RKO (cell line): ENCODE data around the gene NPTXR.
A peak's percentile ranks its signal among the peaks of the same experiment; 100 is the strongest.
"Not testable (repeated sequence)": the region's sequence is repeated elsewhere in the genome, so short reads cannot be mapped to it uniquely, and the experiment has no call there.

Source experiments
- DNase-seq: peaks from one replicate; pipeline ENCODE4 v3.0.0-alpha.2; 2016; ENCODE audit warnings: low spot score

The NPTXR gene

GRCh38 chr22:38868886-38869381 is 25.1 kb upstream of the NPTXR start:
- peak; percentile 67 for DNase-seq

GRCh38 chr22:38868286-38868721 is 24.5 kb upstream of the NPTXR start:
- no peak for DNase-seq

- no peak for DNase-seq
Observed at GRCh38 chr22:38867471-38868285, 23.9 kb upstream of the NPTXR start.

GRCh38 chr22:38867124-38867455 is 23.3 kb upstream of the NPTXR start:
- no peak for DNase-seq

- no peak for DNase-seq
Observed at GRCh38 chr22:38866399-38867123, 22.7 kb upstream of the NPTXR start.

GRCh38 chr22:38866024-38866398 is 22.2 kb upstream of the NPTXR start:
- no peak for DNase-seq

- DNase-seq: no peak
Observed at GRCh38 chr22:38865201-38866023, 21.6 kb upstream of the NPTXR start.

- no peak for DNase-seq
Observed at GRCh38 chr22:38864361-38865191, 20.7 kb upstream of the NPTXR start.

- no peak for DNase-seq
Observed at GRCh38 chr22:38863531-38864131, 19.8 kb upstream of the NPTXR start.

GRCh38 chr22:38862375-38863329 is 18.8 kb upstream of the NPTXR start:
- peak; percentile 23 for DNase-seq

- no peak for DNase-seq
Observed at GRCh38 chr22:38861927-38862326, 18.1 kb upstream of the NPTXR start.

- peak; percentile 46 for DNase-seq
Observed at GRCh38 chr22:38861170-38861876, 17.5 kb upstream of the NPTXR start.

GRCh38 chr22:38860283-38861169 is 16.7 kb upstream of the NPTXR start:
- no peak for DNase-seq

GRCh38 chr22:38859581-38860282 is 15.9 kb upstream of the NPTXR start:
- DNase-seq: no peak

- no peak for DNase-seq
Observed at GRCh38 chr22:38858492-38858891, 14.7 kb upstream of the NPTXR start.

- not testable (repeated sequence) for DNase-seq
Observed at GRCh38 chr22:38854476-38854875, 10.6 kb upstream of the NPTXR start.

GRCh38 chr22:38853883-38854282 is 10.1 kb upstream of the NPTXR start:
- DNase-seq: not testable (repeated sequence)
